ENCODE measurements around the gene SMCR8. TPM values are rescaled to one million over a fixed set of nuclear protein-coding genes. Genes with fewer than 3 reads are reported as not detected.

The SMCR8 gene
- total RNA-seq, 6 donors from 2014 or later, result 17.1 to 25.2 (median 21.5) TPM

DNA sequence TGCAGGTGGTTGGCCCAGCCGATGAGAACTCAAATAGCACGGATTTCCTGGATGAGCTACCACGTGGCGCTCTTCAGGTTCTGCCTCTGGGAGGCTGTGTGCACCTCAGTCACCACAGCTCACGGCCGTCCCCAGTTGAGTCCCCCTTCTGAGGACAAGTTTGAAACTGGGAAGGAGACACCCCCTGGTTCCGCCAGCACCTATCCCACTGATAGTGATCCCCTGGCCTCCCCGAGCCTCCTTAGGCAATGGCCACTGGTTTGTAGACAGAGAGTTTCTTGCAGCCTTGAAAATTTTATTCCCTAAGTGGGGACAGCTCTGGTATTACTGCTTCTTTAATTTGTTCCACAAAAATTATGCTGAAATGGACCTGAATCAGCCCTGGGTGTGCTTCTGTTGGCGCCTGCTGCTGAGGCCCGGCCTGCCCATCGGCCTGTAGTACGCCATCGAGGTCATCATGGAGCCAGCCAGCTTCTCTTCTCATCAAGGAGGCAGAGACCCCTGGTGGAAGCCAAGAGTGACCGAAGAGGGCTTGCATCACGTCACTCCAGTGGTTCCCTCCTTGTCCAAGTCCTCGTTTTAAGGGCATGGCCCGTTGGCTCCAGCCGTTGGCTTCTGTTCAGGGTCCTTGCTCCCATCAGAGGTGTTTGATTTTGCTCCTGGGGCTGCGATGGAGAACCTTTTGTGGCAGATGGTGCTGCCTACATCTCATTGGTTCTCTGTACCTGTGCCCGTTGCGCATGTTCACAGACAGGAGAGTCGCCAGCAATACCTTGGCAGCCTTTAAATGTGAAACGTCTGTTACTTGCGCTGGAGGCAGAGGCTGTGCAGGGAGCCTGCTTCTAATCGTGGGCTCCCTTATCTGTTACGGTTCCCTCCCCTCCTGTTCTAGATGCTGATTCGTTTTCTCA lies 9.3 kb downstream of the SMCR8 start:
- no peaks in the 10 kb centered on the region for H3K9me3 ChIP-seq
- H3K4me1 ChIP-seq, result peaks cover 4 to 12% (median 9%) of the 10 kb centered on the region in 4 donors
- peaks cover 21 to 94% (median 62%) of the 10 kb centered on the region in 4 donors for H3K36me3 ChIP-seq
- TF ChIP-seq CTCF (IDR thresholded peaks at IDR 0.05) (no peak), POLR2AphosphoS5 (IDR thresholded peaks at IDR 0.05) (no peak), POLR2A (IDR thresholded peaks at IDR 0.05) (no peak), EP300 (IDR thresholded peaks at IDR 0.05) (no peak)
- WGBS, 2 donors, result 94 to 97% methylated on average over 23 to 27 of the region's 27 CpGs
- DNase-seq, result no peak
- no peaks in the 10 kb centered on the region for H3K27me3 ChIP-seq
- no peak for ATAC-seq (ENCODE audit: low FRiP score in 2 of 2)
- H3K4me3 ChIP-seq, result no peak overlapping the region
- H3K27ac ChIP-seq, result no peak overlapping the region

DNA sequence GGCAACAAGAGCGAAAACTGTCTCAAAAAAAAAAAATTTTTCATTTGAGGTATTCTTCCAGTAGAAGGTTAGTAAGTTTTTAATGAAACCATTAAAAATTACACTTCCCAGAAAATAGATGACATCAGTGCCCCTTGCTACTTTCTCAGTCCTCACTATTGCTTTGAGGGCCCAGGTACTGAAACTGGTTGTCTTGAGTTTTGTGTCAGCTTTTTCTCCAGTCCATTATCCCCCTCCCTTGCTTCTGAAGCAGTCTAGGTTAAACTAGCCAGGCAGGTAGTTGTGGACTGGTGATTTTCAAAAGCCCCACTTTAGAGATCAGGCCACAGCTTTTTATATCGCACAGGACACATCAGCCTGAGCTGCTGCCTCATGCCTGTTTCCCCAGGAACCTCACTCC lies 10.9 kb downstream of the SMCR8 start:
- Histone ChIP-seq H3K36me3 (peaks cover 23 to 97% (median 72%) of the 10 kb centered on the region in 4 donors), H3K9me3 (no peaks in the 10 kb centered on the region), H3K27ac (no peak overlapping the region), H3K4me1 (no peaks in the 10 kb centered on the region), H3K27me3 (no peaks in the 10 kb centered on the region), H3K4me3 (no peak overlapping the region)
- ATAC-seq (ENCODE audit: low FRiP score in 2 of 2), result no peak
- WGBS, 2 donors, result 100% methylated on average over 2 of the region's 2 CpGs
- DNase-seq, result no peak
- TF ChIP-seq POLR2AphosphoS5 (IDR thresholded peaks at IDR 0.05), result no peak
- TF ChIP-seq EP300 (IDR thresholded peaks at IDR 0.05), result no peak
- TF ChIP-seq POLR2A (IDR thresholded peaks at IDR 0.05), result no peak
- TF ChIP-seq CTCF (IDR thresholded peaks at IDR 0.05), result no peak

DNA sequence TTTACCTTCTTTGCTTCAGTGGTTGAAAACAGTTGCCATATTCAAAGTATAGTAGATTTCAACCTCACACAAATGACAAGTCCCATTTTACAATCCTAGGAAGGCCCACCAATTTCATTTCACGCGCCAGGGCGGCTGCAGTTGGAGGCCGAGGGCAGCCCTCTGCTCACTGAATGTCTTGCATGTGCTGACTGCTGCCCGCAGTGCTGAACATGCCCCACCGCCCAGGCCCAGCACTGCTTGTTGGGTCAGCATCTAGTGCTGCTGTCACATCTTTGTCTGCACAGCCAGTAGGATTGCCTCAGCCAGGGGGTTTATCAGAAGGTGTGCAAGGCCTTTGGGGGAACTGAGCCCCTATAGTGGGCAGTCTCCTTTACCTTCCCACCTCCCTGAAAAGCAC lies 11.5 kb downstream of the SMCR8 start:
- H3K36me3 ChIP-seq, result peaks cover 23 to 97% (median 77%) of the 10 kb centered on the region in 4 donors
- no peaks in the 10 kb centered on the region for H3K27me3 ChIP-seq
- no peak overlapping the region for H3K27ac ChIP-seq
- no peak for ATAC-seq (ENCODE audit: low FRiP score in 2 of 2)
- no peak for DNase-seq
- H3K4me1 ChIP-seq, result no peaks in the 10 kb centered on the region
- no peak for TF ChIP-seq CTCF (IDR thresholded peaks at IDR 0.05)
- no peak for TF ChIP-seq POLR2A (IDR thresholded peaks at IDR 0.05)
- no peak for TF ChIP-seq POLR2AphosphoS5 (IDR thresholded peaks at IDR 0.05)
- TF ChIP-seq EP300 (IDR thresholded peaks at IDR 0.05), result no peak
- H3K4me3 ChIP-seq, result no peak overlapping the region
- no peaks in the 10 kb centered on the region for H3K9me3 ChIP-seq
- 91 to 98% methylated on average over 5 to 6 of the region's 6 CpGs for WGBS, 2 donors

DNA sequence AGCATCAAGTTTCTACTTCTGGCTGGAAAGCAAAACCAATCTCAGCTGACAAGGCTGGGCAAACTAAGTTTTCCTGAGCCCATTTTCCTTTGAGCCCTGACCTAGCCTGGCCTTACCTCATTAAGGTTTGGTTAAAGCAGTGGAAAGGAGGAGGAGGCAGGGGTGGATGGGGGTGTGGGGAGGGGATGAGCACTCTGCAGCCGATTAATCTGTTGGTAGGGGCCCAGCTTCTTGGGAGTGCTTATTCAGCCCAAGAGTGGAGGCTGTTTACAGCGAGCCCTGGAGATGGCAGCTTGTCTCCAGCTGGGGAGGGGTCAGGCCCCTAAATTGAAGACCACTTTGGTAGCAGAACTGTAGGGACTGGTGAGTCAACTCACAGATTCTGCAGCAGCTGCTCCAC lies 12.0 kb downstream of the SMCR8 start:
- no peak for ATAC-seq (ENCODE audit: low FRiP score in 2 of 2)

More for the DNA sequence above, 12.0 kb downstream of the SMCR8 start:
- WGBS, 2 donors, result 86 to 95% methylated on average over 2 of the region's 2 CpGs
- Histone ChIP-seq H3K36me3 (peaks cover 23 to 94% (median 81%) of the 10 kb centered on the region in 4 donors), H3K9me3 (no peaks in the 10 kb centered on the region), H3K4me3 (no peak overlapping the region), H3K27me3 (no peaks in the 10 kb centered on the region), H3K4me1 (no peaks in the 10 kb centered on the region), H3K27ac (no peak overlapping the region)
- no peak for DNase-seq
- TF ChIP-seq EP300 (IDR thresholded peaks at IDR 0.05), result no peak
- TF ChIP-seq CTCF (IDR thresholded peaks at IDR 0.05), result no peak
- TF ChIP-seq POLR2AphosphoS5 (IDR thresholded peaks at IDR 0.05), result no peak
- TF ChIP-seq POLR2A (IDR thresholded peaks at IDR 0.05), result no peak

Measured in upper lobe of left lung (tissue), 6 donors.